ENCODE data around the gene SAT1.

The SAT1 gene

DNA sequence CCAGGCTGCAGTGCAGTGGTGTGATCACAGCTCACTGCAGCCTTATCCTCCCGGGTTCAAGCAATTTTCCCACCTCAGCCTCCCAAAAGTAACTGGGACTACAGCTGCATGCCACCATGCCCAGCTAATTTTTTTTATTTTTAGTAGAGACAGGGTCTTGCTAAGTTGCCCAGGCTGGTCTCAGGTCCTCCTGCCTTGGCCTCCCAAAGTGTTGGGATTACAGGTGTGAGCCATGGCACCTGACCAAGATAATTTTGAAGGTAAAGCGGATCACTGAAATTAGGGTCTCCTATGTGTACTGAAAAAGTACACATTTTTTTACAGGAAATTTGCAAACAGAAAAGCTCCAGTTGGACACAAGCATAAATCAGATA, 4.8 kb downstream of the SAT1 start:
- TF ChIP-seq, protein P1, sequence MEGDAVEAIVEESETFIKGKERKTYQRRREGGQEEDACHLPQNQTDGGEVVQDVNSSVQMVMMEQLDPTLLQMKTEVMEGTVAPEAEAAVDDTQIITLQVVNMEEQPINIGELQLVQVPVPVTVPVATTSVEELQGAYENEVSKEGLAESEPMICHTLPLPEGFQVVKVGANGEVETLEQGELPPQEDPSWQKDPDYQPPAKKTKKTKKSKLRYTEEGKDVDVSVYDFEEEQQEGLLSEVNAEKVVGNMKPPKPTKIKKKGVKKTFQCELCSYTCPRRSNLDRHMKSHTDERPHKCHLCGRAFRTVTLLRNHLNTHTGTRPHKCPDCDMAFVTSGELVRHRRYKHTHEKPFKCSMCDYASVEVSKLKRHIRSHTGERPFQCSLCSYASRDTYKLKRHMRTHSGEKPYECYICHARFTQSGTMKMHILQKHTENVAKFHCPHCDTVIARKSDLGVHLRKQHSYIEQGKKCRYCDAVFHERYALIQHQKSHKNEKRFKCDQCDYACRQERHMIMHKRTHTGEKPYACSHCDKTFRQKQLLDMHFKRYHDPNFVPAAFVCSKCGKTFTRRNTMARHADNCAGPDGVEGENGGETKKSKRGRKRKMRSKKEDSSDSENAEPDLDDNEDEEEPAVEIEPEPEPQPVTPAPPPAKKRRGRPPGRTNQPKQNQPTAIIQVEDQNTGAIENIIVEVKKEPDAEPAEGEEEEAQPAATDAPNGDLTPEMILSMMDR (IDR thresholded peaks at IDR 0.05; ENCODE audit: low read depth, low read length), result no peak

DNA sequence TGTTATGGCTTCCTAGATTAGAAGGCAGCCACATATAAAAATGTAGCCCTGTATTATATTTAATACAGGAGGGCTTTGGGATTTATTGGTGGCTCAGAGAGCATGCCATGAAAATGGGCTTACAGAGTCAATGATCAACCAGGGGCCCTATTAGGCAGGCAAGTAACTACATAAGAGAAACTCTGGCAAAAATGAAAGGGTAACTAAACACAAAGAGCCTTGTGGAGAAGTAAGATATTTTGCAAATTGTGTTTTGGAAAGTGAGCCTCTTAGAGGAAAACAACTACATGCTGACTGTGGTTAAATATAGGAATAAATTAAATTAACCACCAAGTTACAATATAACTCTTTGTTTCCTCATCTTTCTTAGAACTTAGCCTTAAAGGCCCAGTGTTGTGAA, 5.5 kb downstream of the SAT1 start:
- TF ChIP-seq, protein P1 (IDR thresholded peaks at IDR 0.05; ENCODE audit: low read depth, low read length), result no peak
- H3K4me3 ChIP-seq (ENCODE audit: low read depth, low read length), result no peak overlapping the region

More for the DNA sequence above, 4.8 kb downstream of the SAT1 start:
- H3K4me3 ChIP-seq (ENCODE audit: low read depth, low read length), result no peak overlapping the region

DNA sequence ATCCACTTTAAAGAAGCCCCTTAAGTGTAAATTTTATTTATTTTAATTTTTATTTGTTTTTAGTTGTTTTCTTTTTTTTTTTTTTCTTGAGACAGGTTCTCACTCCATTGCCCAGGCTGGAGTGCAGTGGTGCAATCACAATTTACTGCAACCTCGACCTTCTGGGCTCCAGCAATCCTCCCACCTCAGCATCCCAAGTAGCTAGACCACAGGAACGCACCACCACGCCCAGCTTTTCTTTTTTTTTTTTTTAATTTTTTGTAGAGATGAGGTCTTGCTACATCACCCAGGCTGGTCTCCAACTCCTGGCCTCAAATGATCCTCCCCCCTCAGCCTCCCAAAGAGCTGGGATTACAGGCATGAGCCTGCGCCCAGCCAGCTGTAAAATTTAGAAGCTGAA, 6.0 kb downstream of the SAT1 start:
- H3K4me3 ChIP-seq (ENCODE audit: low read depth, low read length), result no peak overlapping the region
- TF ChIP-seq, protein P1 (IDR thresholded peaks at IDR 0.05; ENCODE audit: low read depth, low read length), result no peak

DNA sequence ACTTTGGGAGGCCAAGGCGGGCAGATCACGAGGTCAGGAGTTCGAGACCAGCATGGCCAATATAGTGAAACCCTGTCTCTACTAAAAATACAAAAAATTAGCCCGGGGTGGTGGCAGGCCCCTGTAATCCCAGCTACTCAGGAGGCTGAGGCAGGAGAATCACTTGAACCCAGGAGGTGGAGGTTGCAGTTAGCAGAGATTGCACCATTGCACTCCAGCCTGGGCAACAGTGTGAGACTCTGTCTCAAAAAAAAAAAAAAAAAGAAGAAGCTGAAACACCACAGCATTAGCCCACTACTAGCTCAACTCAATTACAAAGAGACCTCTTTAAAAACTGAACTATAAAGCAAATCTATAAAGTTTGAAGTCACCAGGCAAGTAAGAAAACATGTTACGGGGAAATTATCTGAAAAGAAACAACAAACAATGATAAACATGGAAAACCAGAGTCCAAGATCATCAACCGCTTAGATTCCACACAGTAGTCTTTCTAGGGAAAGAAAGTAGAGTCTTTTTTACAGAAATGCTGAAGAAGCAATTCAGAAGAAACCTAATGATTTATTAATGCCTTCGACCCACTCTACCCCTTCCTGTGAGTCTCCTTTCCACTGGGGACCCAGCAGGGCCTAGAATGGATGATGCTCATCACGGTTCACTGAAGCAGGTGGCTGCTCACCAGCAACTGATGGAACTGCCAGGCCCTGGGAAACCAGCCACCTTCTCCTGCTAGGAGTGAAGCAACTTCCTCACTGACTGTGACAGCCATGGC, 6.6 kb downstream of the SAT1 start:
- no peak overlapping the region for H3K4me3 ChIP-seq (ENCODE audit: low read depth, low read length)
- TF ChIP-seq, protein P1 (IDR thresholded peaks at IDR 0.05; ENCODE audit: low read depth, low read length), result no peak

DNA sequence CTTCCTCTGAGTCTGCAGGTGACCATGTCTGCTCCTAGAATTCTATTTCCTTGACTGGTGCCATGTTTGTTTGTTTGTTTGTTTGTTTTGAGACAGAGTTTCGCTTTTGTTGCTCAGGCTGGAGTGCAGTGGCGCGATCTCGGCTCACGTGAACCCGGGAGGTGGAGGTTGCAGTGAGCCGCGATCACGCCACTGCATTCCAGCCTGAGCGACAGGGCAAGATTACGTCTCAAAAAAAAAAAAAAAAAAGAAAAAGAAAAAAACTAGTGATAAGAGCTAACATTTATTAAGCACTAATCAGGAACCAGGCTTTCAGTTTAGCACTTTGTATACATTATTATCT, 7.2 kb downstream of the SAT1 start:
- TF ChIP-seq, protein P1 (IDR thresholded peaks at IDR 0.05; ENCODE audit: low read depth, low read length), result no peak
- H3K4me3 ChIP-seq (ENCODE audit: low read depth, low read length), result no peak overlapping the region

DNA sequence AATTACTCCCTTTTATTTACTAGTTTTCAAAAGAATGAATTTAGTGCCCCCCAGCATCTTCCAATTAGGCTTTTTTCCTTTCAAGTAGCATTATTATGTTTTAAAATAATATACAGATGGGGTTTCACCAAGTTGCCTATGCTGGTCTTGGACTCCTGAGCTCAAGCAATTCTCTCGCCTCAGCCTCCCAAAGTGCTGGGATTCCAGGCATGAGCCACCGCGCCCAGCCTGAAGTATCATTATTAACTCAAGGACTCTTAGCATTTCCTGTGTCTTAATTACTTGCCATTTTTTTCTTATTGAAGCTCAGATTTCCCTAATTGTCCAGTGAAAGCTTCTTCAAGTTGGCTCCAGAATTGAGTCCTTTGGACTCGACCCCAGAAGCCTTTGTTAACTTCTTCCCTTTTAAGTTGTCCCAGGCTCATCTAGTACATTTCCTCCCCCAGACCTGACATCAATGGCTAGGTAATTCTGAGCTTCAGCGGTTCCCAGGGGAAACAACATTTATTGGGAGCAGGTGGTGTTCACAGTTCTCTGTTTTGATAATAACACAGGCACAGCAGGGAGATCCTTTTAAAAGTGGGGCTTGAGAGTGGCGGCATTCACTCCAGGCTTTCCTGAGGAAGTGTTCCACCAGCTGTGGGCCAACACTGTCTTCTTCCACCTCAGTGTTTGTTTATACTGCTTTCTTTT, 10.0 kb downstream of the SAT1 start:
- TF ChIP-seq, protein P1 (IDR thresholded peaks at IDR 0.05; ENCODE audit: low read depth, low read length), result no peak
- no peak overlapping the region for H3K4me3 ChIP-seq (ENCODE audit: low read depth, low read length)

DNA sequence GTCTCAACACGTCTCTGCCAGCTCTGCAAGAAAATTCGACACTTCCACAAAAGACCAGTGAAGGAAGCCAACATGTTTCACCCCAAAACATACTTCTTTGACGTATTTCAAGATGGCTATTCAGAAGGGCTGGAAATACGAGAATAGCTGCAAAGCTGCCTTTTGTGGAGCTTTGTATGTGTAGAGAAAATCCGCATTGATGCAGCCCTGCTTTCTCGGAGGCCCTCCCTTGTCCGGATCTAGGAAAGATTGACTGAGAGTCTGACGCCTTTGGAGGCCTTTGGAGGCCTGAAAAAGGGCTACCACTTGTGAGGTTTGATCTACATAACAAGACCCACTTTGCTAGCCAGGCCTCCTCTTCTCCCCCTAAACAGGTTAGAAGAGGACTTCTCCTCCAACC, 12.2 kb downstream of the SAT1 start:
- H3K4me3 ChIP-seq (ENCODE audit: low read depth, low read length), result no peak overlapping the region
- TF ChIP-seq, protein P1 (IDR thresholded peaks at IDR 0.05; ENCODE audit: low read depth, low read length), result no peak

Data from WI38 (cell line).